Endothelial cell (in vitro differentiated cells): ENCODE measurements around the gene CTNNA3. TPM values are rescaled to one million over a fixed set of nuclear protein-coding genes. Genes with fewer than 3 reads are reported as not detected.

ENCODE experiments used
- DNase-seq: peaks from one replicate; pipeline ENCODE4 v3.0.0; 2021; ENCODE audit warnings: low spot score
- H3K27ac Mint-ChIP-seq: one replicate; pipeline ENCODE4 v1.8.0; 2021; ENCODE audit warnings: mixed read lengths, inconsistent platforms; ENCODE audit not compliant: unreplicated experiment
- H3K27me3 Mint-ChIP-seq: one replicate; pipeline ENCODE4 v1.8.0; 2021; ENCODE audit warnings: mild to moderate bottlenecking, moderate library complexity, mixed read lengths, inconsistent platforms; ENCODE audit not compliant: unreplicated experiment
- H3K36me3 Mint-ChIP-seq: one replicate; pipeline ENCODE4 v1.8.0; 2021; ENCODE audit warnings: mild to moderate bottlenecking, low read depth, mixed read lengths, inconsistent platforms; ENCODE audit not compliant: unreplicated experiment
- H3K4me1 Mint-ChIP-seq: one replicate; pipeline ENCODE4 v1.8.0; 2021; ENCODE audit warnings: mild to moderate bottlenecking, mixed read lengths, inconsistent platforms; ENCODE audit not compliant: unreplicated experiment
- H3K4me3 Mint-ChIP-seq: one replicate; pipeline ENCODE4 v1.8.0; 2021; ENCODE audit warnings: mild to moderate bottlenecking, mixed read lengths, inconsistent platforms; ENCODE audit not compliant: unreplicated experiment
- H3K9me3 Mint-ChIP-seq: one replicate; pipeline ENCODE4 v1.8.0; 2021; ENCODE audit warnings: mixed read lengths, inconsistent platforms; ENCODE audit not compliant: unreplicated experiment
- total RNA-seq: library from RNA; stranded (reverse); fragmentation: NEBNext Ultra II Directional; extraction: Animal tissue kit (Norgen Biotek cat#: 25700); gene quantifications from one replicate; pipeline ENCODE4 v1.2.1, GENCODE V29; 2021; ENCODE audit not compliant: unreplicated experiment
- TF ChIP-seq, protein P1 (sequence below): fragments of 200-600 bp; sonication (generic); IDR thresholded peaks from one replicate; pipeline ENCODE4 v1.5.0; 2021; ENCODE audit warnings: antibody characterized with exemption; ENCODE audit not compliant: unreplicated experiment

The CTNNA3 gene
- total RNA-seq, 1 donor from 2014 or later = 2.3 TPM

DNA sequence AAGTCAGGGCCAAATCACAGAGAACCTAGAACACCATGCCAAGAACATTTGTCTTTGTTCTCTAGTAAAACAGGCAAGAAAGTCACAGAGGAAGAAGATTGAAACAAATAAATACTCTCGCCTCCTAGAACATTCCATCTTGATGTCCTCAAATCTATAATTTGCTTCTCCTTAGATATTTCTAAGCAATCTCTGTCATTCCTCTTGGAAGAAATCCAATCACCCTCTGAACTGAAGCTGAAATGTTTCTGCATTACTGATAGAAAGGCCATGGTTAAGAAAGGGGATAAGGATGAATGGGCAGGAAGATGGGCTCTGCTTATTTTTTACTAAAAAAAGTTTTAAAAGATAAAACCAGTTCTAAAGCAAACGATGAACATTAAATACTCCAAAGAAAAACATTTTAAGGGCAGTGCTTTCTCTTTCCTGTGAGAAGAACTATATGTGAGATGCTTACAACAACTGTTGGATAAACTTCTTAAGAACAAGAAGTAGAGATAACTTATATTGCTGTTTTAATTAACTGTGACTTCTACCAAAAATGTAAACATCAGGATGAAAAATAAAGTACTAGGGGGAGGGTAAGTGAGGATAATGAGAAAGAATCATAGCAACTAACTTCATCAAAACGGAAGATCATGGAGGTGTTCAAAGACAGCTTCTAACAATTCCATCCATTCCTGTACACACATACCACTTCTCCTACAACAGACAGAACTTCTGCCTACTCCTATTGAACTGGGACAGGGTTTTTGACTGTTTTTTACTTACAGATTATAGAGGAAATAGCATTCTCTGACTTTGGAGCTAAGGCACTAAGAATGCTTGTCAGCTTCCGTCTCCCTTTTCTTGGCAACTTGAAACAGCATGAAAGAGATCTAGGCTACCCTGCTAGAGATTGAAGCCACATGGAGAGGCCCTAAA lies 923.2 kb downstream of the CTNNA3 start:
- H3K27ac Mint-ChIP-seq = no peak overlapping the region
- no peak for DNase-seq
- no peak overlapping the region for H3K4me3 Mint-ChIP-seq
- H3K36me3 Mint-ChIP-seq = no peaks in the 10 kb centered on the region
- H3K27me3 Mint-ChIP-seq = no peaks in the 10 kb centered on the region
- H3K4me1 Mint-ChIP-seq = no peaks in the 10 kb centered on the region
- no peaks in the 10 kb centered on the region for H3K9me3 Mint-ChIP-seq
- TF ChIP-seq, protein P1, sequence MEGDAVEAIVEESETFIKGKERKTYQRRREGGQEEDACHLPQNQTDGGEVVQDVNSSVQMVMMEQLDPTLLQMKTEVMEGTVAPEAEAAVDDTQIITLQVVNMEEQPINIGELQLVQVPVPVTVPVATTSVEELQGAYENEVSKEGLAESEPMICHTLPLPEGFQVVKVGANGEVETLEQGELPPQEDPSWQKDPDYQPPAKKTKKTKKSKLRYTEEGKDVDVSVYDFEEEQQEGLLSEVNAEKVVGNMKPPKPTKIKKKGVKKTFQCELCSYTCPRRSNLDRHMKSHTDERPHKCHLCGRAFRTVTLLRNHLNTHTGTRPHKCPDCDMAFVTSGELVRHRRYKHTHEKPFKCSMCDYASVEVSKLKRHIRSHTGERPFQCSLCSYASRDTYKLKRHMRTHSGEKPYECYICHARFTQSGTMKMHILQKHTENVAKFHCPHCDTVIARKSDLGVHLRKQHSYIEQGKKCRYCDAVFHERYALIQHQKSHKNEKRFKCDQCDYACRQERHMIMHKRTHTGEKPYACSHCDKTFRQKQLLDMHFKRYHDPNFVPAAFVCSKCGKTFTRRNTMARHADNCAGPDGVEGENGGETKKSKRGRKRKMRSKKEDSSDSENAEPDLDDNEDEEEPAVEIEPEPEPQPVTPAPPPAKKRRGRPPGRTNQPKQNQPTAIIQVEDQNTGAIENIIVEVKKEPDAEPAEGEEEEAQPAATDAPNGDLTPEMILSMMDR = no peak

DNA sequence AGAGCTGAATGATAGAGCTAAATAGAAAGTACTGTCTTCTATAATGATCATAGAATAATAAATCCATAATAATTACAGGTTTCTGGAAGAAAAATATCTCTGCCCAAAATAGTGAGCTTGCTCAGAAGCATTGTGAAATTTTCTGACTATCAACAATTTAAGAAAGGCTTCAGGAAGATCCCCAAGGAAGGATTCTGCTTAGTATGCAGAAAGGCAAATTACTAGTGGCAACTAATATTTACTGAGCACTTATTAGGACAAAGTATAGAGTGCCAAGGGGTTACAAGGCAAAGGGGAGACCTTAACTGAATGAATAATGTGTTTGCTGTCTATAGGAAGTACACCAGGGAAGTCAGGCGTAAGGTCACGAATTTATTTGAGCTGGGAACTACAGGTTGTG lies 928.3 kb downstream of the CTNNA3 start:
- Mint-ChIP-seq H3K27ac (no peak overlapping the region), H3K36me3 (no peaks in the 10 kb centered on the region), H3K4me1 (no peaks in the 10 kb centered on the region), H3K9me3 (no peaks in the 10 kb centered on the region), H3K4me3 (no peak overlapping the region), H3K27me3 (no peaks in the 10 kb centered on the region)
- DNase-seq = no peak
- TF ChIP-seq, protein P1 = no peak

DNA sequence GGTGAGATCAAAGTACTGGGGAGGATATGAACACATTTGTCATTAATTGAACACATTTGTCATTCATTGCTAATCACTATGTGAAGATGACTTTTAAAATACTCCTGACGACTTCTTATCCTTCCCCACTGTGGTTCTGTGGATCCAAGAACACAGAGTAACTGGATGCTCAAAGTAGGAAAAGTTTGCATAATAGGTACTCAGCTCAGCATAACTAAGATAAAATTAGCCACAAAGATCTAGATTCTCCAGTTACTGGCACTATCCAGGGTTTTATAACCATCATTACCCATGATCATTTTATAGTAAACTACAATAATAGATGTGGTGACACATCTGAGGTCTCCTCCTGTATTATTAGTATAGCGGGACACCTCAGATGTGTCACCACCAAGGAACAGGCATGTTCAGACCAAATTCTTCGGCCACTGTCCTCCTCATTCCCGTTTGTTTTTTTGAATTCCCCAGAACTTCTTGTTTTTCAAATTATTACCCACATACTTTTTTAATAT lies 933.7 kb downstream of the CTNNA3 start:
- TF ChIP-seq, protein P1 = no peak
- no peaks in the 10 kb centered on the region for H3K4me1 Mint-ChIP-seq
- DNase-seq = no peak
- H3K27me3 Mint-ChIP-seq = no peaks in the 10 kb centered on the region
- H3K36me3 Mint-ChIP-seq = no peaks in the 10 kb centered on the region
- H3K27ac Mint-ChIP-seq = no peak overlapping the region
- no peaks in the 10 kb centered on the region for H3K9me3 Mint-ChIP-seq
- no peak overlapping the region for H3K4me3 Mint-ChIP-seq

DNA sequence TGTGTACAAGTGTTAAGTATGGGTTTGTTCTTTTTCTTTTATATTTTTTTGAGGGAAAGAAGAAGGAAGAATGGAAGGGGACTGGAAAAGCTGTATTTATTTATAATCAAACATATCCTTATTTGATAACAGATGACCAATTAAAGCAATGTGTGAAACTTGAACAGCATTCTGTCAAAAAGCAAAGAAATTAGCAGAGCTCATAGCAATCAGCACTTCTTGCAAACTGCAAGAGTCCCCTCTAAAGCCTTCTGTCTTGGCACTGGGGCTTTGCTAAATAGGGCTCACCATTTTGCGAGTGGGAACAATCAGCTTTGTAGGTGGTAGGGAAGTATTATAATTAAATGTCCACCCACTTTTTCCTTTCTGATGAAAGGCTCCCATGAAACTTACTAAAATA lies 935.1 kb downstream of the CTNNA3 start:
- DNase-seq = no peak
- Mint-ChIP-seq H3K36me3 (no peaks in the 10 kb centered on the region), H3K9me3 (no peaks in the 10 kb centered on the region), H3K4me1 (peaks cover 11% of the 10 kb centered on the region), H3K27ac (no peak overlapping the region), H3K4me3 (no peak overlapping the region), H3K27me3 (no peaks in the 10 kb centered on the region)
- TF ChIP-seq, protein P1 = no peak

DNA sequence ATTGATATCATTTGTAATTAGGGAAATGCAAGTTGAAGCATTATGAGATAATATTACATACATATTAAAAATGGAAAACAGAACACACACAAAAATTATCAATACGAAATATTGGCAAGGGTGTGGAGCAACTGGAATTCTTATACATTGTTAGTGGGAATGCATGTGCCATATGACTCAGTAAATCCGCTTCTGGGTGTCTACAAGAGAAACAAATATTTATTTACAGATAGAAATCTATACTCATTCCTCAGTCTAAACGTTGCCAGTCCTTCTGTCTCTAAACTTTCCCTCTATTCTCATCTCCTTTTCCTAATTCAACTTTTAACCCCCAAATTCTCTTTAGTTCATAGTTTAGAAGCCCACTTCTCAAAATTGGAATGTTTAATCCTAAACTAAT lies 940.5 kb downstream of the CTNNA3 start:
- H3K27ac Mint-ChIP-seq = no peak overlapping the region
- H3K4me1 Mint-ChIP-seq = peaks cover 16% of the 10 kb centered on the region
- DNase-seq = no peak
- no peak overlapping the region for H3K4me3 Mint-ChIP-seq
- H3K9me3 Mint-ChIP-seq = no peaks in the 10 kb centered on the region
- H3K36me3 Mint-ChIP-seq = no peaks in the 10 kb centered on the region
- H3K27me3 Mint-ChIP-seq = no peaks in the 10 kb centered on the region
- TF ChIP-seq, protein P1 = no peak
